GM19239 (cell line): Measurements from ENCODE around the gene TNNI3.
"Not testable (repeated sequence)": the region's sequence is repeated elsewhere in the genome, so short reads cannot be mapped to it uniquely, and the experiment has no call there.

Experiments
- DNase-seq: peaks from one replicate; pipeline ENCODE4 v3.0.0; 2011; ENCODE audit warnings: low spot score; ENCODE audit not compliant: insufficient read length
- FAIRE-seq: peaks from 2 replicates; lab custom pipeline; 2011; peaks lifted over from hg19 to GRCh38; lab: Jason Lieb, UNC

The TNNI3 gene

GRCh38 chr19:55157064-55157908, at the start of gene TNNI3:
TNNI3 (minus strand) TSS chr19:55157732; CDS start chr19:55157589, 143 bp downstream.
- DNase-seq, result no peak
- FAIRE-seq, result no peak

- no peak for DNase-seq
- FAIRE-seq, result no peak
Measured at GRCh38 chr19:55206664-55207500, 49.4 kb upstream of the TNNI3 start.

DNA sequence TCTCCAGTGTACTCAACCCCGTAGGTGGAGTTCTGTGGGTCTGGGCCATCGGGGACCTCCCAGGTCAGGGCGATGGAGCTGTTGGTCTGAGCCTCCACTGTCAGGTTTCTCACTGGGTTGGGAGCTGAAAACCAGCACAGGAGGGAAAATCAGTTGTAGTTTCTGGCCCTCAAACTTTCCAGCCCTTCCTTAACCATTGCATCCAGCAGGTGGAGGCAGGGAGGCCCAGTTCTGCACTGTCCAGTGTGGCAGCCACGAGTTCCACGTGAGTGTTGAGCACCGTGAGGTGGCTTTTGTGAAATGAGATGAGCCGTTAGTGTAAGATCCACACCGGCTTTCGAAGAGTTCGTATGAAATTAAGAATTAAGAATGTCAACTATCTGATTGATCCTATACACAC, 44.7 kb upstream of the TNNI3 start:
- FAIRE-seq, DNase-seq: not testable (repeated sequence)

GRCh38 chr19:55199620-55200204, 42.2 kb upstream of the TNNI3 start:
- DNase-seq (no peak), FAIRE-seq (no peak)

DNA sequence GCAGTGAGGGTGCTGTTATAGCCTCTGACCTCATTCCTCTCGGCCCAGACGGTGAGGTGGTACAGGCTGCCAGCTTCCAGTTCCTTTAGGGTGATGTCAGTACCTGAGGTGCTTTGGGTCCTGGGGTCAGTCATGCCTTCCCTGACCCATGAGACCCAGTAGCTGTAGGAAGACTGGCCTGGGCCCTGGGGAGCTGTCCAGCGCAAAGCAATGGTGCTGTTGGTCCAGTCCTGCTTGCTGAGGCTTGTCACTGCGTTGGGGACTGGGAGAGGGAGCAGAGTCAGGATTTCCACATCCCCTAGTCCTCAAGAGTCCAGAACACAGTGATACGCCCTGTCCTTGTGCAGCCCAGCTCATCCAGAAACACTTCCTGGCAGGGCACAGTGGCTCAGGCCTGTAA, 41.1 kb upstream of the TNNI3 start:
- FAIRE-seq (no peak), DNase-seq (no peak)

DNA sequence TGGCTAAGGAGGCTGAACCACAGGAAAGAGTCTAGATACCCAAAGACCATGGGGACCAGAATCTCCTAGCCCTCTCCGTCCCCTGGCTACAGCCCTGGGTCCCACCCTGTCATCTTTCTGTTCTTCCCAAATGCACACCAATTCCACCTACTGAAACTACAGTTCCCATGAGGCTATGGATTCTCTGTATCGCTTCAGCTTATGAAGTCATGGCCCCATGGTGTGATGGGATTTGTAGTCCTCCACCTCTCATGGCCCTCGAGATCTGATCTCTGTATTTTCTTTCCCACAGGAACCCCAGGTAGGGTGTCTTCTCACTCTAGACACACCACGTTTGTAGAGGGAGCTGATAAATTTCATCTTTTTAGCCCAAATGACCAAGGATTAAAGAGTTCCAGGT, 40.0 kb upstream of the TNNI3 start:
- no peak for FAIRE-seq
- DNase-seq, result no peak

DNA sequence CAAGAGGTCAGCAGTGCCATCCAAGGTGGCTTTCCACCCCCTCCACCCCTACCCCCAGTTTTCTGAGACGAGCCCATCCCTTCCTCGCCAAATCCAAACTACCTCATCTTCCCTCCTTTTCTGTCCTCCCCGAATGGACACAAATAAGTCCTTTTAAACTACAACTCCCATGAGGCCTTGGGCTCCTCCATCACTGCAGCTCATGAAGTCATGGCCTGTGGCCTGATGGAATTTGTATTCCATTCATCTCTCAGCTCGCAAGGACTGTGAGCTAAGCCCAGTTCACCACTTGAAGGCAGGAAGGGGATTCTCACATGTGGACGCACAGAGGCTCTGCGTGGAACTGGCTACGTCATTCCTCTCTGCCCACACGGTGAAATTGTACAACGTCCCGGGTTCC, 39.3 kb upstream of the TNNI3 start:
- FAIRE-seq (no peak), DNase-seq (no peak)

DNA sequence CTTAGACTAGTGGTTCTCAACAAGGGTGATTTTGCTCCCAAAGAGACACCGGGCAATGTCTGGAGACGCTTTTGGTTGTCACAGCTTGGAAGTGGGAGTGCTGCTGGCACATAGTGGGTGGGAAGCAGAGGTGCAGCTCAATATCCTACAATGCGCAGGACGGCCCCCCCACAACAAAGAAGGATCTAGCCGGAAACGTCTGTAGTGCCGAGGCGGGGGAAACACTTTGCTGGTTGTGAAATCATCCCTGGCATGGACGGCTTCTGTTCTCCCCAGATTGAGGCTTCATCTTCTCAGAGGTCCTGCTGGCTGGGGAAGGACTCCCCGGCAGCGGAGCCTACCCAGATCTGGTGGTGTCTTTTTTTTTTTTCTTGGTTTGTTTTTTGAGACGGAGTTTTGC, 35.9 kb upstream of the TNNI3 start:
- FAIRE-seq, result no peak
- no peak for DNase-seq

DNA sequence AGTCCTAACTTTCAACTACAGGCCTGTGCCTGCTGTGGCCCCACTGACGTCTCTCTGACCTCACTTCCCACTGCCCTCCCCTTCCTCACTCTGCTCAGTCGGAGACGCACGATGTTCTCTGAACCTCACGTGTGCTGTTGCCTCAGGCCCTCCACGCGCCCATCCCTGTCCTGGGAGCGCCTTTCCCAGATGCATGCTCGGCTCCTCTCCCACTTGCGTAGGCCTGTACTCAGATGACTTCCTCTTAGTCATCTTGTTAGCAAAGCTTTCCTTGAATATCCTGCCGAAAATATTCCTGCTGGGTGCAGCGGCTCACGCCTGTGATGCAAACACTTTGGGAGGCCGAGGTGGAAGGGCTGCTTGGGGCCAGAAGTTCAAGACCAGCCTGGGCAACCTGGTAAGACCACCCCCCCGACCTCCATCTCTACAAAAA, 31.9 kb upstream of the TNNI3 start:
- DNase-seq (no peak), FAIRE-seq (no peak)

- DNase-seq (no peak), FAIRE-seq (no peak)
Measured at GRCh38 chr19:55188625-55189024, 31.1 kb upstream of the TNNI3 start.

GRCh38 chr19:55186080-55186479, 28.5 kb upstream of the TNNI3 start:
- no peak for DNase-seq
- no peak for FAIRE-seq

- FAIRE-seq (no peak), DNase-seq (no peak)
Measured at GRCh38 chr19:55181740-55182139, 24.2 kb upstream of the TNNI3 start.

GRCh38 chr19:55179606-55180484, 22.3 kb upstream of the TNNI3 start, which contains the start of gene SYT5:
SYT5 (minus strand) TSS chr19:55180289; CDS start chr19:55179041, 1,248 bp downstream.
- DNase-seq (no peak), FAIRE-seq (peak; percentile 23)

- FAIRE-seq, result peak; percentile 58
- peak; percentile 97 for DNase-seq
Measured at GRCh38 chr19:55178781-55179599, 21.5 kb upstream of the TNNI3 start.

DNA sequence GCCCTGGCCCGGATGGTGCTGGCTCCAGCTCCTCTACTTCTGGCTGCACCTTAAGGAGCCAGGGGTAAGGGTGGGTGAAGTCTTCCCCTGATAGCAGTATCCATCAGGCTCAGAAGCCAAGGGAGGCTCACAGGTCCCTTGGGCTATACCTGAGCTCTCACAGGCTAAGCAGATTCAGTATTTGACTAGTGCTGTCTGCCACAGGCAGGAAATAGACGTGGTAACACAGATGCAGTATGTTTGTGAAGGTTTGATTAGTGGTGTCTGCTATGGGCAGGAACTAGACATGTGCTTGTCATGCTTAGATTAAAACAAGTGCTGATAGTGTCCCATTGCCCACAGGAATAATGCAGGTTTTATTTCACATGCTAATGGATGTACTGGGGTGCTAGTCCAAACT, 18.5 kb upstream of the TNNI3 start:
- no peak for DNase-seq
- no peak for FAIRE-seq

GRCh38 chr19:55175117-55175867, 17.8 kb upstream of the TNNI3 start:
- FAIRE-seq, result no peak

GRCh38 chr19:55174425-55175116, 17.0 kb upstream of the TNNI3 start:
- DNase-seq, result no peak
- FAIRE-seq, result no peak

More at GRCh38 chr19:55175117-55175867, 17.8 kb upstream of the TNNI3 start:
- DNase-seq, result no peak
